HG03521 (cell line): Measurements from ENCODE around the gene PLS3.
A peak's percentile ranks its signal among the peaks of the same experiment; 100 is the strongest.
"Not testable (repeated sequence)": the region's sequence is repeated elsewhere in the genome, so short reads cannot be mapped to it uniquely, and the experiment has no call there.

Experiments used
- ATAC-seq: cut with Tn5 transposase; IDR thresholded peaks from one replicate; pipeline ENCODE4 v1.9.1; 2021; ENCODE audit warnings: mild to moderate bottlenecking, moderate library complexity; ENCODE audit not compliant: unreplicated experiment

PLS3 gene, protein sequence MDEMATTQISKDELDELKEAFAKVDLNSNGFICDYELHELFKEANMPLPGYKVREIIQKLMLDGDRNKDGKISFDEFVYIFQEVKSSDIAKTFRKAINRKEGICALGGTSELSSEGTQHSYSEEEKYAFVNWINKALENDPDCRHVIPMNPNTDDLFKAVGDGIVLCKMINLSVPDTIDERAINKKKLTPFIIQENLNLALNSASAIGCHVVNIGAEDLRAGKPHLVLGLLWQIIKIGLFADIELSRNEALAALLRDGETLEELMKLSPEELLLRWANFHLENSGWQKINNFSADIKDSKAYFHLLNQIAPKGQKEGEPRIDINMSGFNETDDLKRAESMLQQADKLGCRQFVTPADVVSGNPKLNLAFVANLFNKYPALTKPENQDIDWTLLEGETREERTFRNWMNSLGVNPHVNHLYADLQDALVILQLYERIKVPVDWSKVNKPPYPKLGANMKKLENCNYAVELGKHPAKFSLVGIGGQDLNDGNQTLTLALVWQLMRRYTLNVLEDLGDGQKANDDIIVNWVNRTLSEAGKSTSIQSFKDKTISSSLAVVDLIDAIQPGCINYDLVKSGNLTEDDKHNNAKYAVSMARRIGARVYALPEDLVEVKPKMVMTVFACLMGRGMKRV

DNA sequence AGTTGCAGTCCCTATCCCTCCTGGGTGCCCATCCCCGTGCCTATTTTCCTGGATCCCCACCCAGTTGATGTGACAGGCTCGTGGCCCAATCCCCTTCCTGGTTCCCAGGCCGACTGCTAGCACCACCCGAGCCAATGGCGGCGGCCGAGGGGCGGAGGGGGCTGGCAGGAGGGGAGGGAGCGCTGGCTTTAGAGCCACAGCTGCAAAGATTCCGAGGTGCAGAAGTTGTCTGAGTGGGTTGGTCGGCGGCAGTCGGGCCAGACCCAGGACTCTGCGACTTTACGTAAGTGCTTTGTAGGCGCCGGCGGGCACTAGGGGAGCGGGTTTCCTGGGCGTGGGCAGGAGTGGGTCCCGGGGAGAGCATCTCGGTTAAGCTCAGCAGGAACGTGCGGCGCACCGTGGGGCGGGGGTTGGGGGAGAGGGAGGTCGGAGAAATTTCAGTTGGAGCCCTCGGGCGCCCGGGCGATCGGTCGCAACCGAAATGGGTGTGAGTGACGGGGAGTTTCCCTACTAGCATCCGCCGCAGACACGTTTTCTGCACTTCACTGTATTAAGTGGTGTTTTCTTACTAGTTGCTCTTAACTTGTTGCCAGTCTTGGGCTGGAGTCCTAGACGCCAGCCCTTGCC, at the start of gene PLS3:
TSS of gene PLS3 (plus strand) at position 197 of the 627 bp plus-strand sequence. CDS start 49,077 bp downstream, outside the sequence.
- peak; percentile 61 for ATAC-seq

DNA sequence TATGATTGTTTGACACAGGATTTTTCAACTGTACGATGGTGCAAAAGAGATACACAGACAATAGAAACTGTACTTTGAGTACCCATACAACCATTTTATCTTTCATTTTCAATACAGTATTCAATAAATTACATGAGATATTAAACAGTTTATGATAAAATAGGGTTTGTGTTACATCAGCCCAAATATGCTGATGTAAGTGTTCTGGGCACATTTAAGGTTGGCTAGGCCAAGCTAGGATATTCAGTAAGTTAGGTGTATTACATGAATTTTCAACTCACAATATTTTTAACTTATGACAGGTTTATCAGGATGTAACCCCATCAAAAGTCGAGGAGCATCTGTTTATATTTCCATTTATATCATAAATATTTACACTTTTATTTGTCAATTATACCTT, 42.9 kb upstream of the PLS3 start:
- ATAC-seq, result no peak

DNA sequence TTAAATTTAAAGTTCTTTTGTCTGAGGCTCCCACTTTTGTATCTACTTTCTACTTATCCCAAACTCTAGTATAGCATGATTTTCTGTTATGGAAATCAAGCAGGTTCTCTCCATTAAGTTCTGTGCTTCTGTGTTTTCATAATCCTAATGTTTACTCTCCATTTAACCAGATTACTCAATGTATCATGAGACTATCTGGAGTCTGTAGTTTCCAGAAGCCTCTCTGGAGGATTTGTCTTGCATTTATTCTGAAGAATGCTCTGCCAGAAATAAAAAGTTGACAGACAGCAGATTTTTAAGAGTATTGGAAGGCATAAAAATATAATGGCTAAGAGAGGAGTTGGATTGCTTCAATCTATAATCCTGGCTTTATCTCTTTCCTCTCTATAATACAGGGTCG, 39.2 kb upstream of the PLS3 start:
- no peak for ATAC-seq

DNA sequence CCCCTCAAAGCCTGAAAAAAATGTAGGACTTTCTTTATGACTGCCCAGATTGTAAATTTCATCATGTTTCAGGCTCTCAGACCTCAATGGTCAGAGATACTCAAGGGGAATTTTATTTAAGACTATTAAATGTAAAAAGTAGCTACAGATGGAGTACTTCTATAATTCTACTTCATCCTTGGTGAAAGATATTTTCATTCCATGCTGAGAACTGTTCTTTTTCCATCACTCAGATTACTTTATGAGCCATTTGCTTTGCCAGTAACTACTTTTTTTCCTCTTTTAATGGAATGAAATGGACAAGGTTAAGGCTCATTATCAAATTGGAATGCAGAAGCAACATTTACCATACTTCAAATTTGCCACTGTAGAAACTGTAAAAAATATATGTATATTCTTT, 38.0 kb upstream of the PLS3 start:
- no peak for ATAC-seq

DNA sequence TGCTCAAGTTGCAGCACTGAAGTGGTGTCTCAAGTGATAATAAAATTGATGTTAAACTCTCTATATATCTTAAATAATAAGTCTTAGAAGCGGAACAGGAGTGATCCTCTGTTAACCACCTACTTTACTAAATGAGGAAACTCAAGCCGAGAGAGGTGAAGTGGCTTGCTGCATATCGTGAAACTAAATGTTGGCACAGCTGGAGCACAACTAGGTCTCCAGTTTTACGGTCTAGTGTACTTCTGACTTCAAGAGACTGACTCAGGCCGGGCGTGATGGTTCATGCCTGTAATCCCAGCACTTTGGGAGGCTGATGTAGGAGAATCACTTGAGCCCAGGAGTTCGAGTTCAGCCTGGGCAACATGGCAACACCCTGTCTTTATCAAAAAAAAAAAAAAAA, 35.5 kb upstream of the PLS3 start:
- ATAC-seq, result no peak

DNA sequence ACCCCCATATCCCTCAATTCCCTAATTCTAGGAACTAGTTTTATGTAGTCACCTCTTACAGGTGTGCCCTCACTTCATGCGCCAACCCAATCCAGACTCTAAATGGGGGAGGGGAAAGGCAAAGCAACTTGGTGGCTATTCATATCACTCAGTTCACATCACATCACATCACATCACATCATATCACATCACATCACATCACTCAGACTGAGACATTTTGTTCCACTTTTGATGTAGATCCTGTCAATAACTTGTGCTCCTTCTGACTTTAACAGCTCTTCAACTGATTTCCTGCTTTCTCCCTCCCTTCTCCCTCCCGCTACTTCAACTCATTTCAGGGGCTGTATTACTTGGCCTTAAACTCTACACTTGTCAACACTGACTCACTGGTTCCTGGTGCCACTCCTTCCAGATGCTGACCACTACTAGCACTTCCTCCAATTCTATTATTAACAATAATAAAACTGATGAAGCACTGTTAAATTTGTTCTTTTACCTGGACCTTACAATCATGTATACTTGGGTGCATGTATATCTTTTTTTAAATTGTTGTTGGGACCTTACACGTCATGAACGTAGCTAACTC, 29.1 kb upstream of the PLS3 start:
- no peak for ATAC-seq

DNA sequence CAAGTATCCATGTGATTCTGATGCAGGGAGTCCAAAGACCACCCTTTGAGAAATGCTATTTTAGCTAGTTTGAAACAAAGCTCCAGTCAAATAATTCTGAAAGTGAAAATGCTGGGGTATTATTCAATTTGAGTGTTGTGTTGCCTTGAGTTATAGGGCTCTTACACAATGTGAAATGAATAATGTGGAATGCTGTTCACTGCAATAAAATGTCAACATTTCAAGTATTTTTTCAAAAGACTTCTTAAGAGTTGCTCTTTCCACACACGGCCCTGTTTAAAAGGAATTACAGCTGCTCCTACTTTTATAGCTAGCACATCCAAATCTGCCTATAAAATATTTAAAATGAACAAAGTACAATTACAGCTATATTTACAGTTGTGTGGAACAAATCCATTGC, 27.5 kb upstream of the PLS3 start:
- ATAC-seq, result no peak

DNA sequence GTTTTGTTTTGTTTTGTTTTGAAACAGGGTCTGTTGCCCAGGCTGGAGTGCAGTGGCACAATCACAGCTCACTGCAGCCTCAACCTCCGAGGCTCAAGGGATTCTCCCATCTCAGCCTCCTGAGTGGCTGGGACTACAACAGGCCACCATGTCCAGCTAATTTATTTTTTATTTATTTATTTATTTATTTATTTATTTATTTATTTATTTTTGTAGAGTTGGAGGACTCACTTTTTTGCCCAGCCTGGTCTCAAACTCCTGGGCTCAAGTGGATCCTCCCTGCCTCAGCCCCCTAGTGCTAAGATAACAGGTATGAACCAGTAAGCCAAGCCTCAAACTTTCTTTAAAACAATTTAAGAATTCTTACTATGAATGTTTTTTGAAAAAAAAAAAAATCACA, 26.6 kb upstream of the PLS3 start:
- ATAC-seq, result no peak

DNA sequence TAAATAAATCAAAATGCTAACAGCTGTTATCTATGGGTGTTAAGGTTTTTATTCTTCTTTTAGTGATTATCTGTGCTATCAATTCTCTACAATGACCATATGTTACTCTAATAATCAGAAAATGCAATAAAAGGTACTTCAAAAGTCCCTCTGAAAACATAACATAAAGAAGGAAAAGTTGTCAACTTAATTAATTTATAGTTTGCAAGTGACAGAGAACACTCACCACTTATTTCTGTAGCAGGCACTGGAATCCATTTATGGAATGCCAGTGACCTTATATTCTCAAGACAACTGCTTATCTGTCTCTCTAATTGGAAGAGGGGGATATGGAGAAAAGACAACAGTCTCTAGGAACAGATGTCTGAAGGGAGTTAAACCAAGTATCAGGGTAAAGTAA, 25.6 kb upstream of the PLS3 start:
- ATAC-seq, result no peak

DNA sequence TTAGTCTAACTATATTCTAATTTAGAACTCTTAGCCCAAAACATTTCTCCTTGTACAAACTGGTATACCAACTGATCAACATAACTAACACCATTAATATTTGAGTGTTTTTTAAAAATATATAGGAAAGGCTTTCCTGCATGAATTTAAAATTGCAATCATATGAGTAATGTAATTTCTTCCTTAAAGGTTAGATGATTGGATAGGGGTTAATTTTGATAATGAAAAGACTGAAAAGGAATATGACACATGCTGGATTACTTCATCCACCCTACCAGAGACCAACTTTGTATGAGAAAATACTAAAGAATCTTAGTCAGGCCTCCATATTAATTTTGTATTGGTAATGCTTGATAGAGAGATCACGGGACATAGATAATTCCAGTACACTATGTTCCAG, 25.1 kb upstream of the PLS3 start:
- no peak for ATAC-seq

DNA sequence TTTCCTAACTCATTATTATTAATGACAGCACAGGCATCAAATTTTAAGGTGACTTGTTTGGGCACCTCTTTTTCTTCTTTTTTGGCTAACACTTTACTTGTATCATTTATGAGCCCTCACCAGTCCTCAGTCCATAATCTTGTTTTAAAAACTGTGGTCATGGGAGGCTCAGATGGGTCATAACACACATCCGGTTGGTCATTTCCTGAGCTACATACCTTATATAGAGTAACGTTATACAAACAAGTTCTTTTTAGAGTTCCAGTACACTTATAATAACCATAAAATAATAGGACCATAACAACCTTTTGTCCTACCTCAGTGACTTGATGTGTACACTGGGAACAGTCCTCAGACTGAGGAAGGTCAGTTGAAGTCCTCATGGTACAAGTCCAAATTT, 21.1 kb upstream of the PLS3 start:
- ATAC-seq, result no peak

DNA sequence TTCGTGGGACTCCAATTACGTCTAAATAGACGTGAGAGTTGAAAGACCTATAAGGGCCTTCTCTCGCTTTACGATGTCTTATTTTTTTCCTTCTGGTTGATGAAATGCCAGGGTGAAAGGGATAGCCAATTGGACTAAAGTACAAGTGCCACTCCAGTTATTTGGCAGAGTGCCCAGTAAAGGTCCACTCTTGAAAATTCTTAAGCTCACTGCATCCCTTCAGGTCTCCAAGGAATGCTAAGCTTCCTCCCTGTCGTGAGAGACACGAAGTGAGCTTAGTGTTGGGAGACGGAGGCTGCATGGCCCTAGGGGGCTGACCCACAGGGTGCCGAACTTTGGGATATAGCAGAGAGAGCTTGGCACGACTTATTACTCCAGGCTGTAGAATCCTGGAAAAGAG, 19.9 kb upstream of the PLS3 start:
- not testable (repeated sequence) for ATAC-seq

DNA sequence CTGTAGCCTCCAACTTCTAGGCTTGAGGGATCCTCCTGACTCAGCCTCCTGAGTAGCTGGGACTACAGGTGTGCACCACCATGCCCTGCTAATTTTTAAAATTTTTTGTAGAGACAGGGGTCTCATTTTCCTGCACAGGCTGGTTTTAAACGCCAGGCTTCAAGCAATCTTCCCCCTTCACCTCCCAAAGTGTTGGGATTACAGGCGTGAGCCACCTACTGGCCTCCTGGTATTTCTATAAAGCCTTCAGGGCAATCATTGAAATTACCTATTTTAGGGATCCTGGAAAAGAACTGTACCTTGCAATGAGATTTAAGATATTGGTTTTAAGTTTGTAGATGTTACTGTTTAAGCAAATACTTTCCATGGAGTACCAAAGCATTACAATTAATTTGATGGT, 13.5 kb upstream of the PLS3 start:
- no peak for ATAC-seq

DNA sequence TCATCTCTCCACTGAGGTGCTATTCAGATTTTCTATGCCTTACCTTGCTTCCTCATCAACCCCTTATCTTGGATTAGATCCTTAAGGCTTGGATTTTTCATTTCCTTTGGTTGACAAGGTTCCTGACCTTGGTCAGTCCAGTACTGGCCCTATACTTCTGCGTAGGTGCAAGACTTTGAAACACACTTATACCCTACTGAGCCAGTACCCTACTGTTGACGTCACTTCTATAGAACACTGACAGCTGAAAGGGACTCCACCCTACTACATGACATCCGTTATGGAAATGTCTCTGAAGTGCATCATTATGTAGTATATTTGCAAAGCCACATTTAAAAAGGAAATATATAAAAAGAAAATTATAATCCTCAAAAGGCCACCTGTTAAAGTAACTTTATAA, 12.0 kb upstream of the PLS3 start:
- no peak for ATAC-seq

DNA sequence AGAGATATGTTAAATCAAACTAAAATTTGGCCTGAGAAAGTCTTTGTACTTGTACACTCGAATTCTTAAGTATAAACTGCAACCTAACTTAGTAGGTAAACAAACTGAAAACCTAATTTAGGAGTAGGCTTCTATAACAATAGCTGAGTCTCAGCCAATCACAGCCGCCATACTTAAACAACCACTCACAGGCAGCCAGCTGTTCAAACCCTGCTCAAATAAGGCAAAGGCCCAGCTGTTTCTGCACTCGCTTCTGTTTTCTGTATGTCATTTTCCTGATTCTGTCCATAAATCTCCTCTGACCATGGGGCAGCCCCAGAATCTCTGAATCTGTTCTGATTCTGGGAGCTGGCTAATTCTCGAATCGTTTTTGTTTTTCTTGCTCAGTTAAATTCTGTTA, 7.8 kb upstream of the PLS3 start:
- ATAC-seq, result no peak

DNA sequence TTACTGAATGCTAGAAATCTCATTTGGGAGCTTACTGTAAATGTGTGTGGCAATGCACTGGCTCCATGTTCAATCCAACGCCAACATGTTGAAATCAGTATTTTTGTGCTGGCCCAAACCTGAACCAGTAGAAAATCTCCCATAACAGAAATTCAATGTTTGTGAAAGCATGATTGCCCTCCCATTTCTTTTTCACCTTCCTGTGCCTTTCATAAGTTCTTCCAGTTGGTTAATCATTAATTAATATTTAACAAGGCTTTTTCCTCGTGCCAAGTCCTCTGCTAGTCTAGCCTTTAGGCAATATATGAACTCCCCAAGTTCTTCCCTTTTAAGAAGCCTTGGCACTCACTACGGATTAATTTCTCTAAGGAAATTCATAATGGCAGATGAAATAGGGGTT, 1.3 kb upstream of the PLS3 start:
- ATAC-seq, result no peak

DNA sequence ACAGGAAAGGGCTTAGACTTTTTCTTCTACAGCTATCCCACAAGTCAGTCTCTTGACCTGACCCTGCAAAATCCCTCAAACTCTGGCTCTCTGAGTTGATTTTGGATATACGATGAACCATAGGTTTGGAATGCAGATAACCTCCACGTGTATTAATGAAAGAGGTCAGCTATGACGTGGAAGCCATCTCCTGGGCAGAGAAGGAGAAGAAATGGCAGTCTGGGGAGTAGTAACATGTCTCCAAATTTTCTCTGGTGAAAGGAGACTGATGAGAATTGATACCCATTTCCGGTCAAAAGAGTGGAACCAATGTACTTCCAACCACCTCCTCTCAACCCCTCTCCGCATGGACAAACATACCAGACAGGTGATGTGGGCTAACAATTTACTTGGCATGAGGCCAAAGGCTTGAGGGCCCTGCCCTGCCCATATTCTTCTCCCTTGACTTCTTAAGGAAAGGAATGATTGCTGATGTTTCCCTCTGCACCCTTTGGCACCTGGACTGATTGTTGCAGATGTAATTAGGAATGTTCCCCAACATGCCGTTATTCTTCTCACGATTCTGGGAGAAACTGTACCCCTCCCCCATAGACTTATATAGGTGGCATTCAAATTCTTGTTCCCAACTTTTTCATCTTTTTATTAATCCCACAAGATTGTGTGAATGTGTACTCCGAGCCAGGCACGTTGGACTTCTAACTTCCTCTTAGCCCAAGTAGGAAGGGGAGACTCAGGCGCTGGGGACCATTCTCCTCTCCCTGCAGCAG, 580 bp upstream of the PLS3 start:
- no peak for ATAC-seq

DNA sequence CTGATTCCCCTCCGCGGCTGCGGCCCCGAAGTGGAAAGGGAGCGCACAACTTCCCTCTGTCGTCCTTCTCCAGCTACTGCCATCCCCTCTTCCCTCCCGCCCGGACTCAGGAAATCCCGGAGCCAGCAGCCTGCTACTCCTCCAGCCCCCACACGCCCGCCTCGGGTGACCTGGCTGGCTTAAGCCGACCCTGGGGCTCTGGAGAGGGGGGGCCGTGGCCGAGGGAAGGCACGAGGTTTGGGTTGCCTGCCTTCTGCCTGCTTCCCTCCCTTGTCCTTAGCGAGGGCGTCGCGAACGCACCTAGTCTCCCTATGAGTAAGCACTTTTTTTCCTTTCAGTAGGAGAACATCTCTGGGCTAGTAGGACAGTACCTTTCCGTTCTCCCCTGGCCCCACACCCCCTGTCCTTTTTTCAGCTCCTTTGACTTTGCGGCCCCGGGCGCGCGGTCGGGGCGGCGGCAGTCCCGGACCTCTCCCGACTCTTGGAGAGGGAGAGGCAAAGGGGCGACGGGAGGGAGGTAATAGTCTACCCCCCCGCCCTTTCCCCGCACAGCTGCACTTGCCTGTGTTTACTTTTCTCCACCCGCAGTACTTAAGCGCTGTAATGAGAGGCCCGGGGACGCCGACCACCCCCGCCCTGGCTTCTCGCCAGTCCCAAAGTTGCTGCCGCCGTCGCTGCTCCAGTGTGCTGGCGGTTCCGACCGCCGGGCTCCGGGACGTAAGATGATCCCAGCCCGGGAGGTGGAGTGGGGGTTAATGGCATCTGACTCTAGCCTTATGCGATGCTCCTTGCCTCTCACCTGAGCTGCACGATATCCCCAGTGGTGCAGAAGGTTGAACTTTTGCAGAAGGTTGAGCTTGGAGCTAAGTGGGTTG, 868 bp downstream of the PLS3 start:
- ATAC-seq, result peak; percentile 22

DNA sequence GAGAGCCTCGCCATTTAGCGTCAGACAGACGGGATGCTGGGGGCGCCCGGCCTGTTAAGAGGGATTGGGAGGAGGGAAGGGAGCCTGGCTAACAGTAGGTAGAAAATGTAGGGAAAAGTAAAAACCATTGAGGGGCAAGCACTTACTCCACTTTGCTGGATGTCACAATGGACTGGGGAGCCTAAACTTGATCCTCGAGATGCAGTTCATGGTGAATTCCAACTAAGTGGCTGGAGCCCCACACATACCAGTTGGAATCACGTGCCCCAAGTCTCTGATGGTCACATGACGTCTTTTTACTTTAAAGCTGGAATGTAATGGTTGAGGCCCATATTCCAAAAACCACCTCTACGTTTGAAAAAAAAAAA, 1.5 kb downstream of the PLS3 start:
- no peak for ATAC-seq

DNA sequence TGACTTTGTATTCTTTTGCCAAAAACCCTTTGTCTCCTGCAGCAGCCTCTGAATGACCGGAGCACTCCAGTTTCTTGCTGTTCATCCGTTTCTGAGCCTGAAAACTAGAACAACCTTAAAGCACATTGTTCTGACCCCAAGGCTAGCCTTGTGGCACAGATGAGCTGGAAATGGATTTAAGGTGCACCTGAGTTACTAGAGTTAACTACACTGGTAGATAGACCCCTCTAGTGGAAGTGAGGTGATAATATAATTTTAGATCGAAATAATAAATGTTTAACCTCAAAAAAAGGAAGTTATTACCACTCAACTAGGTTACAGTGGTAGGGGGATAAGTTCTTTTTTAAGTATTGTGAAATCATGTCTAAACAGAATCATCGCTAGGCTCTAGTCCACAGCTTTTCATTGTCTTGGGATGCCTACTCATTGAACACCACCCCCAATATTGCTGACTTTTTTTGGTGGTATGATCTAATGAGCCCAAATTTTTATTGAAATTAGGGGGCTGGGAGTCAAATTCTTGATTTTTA, 2.7 kb downstream of the PLS3 start:
- no peak for ATAC-seq
